Brain microvascular endothelial cell (primary cell): ENCODE data around the gene CARMIL3.

ENCODE experiments used
- DNase-seq: peaks from one replicate; pipeline ENCODE4 v3.0.0-alpha.2; 2020
- H3K27ac ChIP-seq: fragments of 250-450 bp; sonication (Bioruptor Pico); 2 replicates; pipeline ENCODE4 v1.5.1; 2020; ENCODE audit warnings: mild to moderate bottlenecking, moderate library complexity
- H3K27me3 ChIP-seq: fragments of 250-450 bp; sonication (Bioruptor Pico); replicated peaks from 2 replicates; pipeline ENCODE4 v1.5.1; 2020; ENCODE audit warnings: mild to moderate bottlenecking
- H3K36me3 ChIP-seq: fragments of 250-450 bp; sonication (Bioruptor Pico); replicated peaks from 2 replicates; pipeline ENCODE4 v1.5.1; 2020; ENCODE audit warnings: mild to moderate bottlenecking
- H3K4me3 ChIP-seq: 2 replicates; pipeline ENCODE4 v1.5.1; 2011; ENCODE audit warnings: low read depth, mild to moderate bottlenecking, control low read depth, low read length, moderate library complexity
- CTCF ChIP-seq: IDR thresholded peaks from 2 replicates; pipeline ENCODE4 v1.5.1; 2011; ENCODE audit warnings: low read depth, mild to moderate bottlenecking, moderate library complexity, low read length, control low read depth, inconsistent platforms; ENCODE audit errors: missing control alignments
- in situ Hi-C: cut with HindIII; loops from 2 replicates; pipeline ENCODE4 v1.10.0; 2017; ENCODE audit warnings: low sequenced_read_pairs, low pct_ligation_motif_present

CARMIL3 gene

GRCh38 chr14:24064856-24065255, 13.0 kb downstream of the CARMIL3 start:
- no peak overlapping the region for H3K27ac ChIP-seq
- peaks cover 2% of the 10 kb centered on the region for H3K27me3 ChIP-seq
- H3K36me3 ChIP-seq, result no peaks in the 10 kb centered on the region
- in situ Hi-C loops, result no loop called here
- TF ChIP-seq CTCF, result no peak
- H3K4me3 ChIP-seq, result no peak overlapping the region
- no peak for DNase-seq

- Histone ChIP-seq H3K27ac (no peak overlapping the region), H3K27me3 (peaks cover 6% of the 10 kb centered on the region), H3K4me3 (no peak overlapping the region), H3K36me3 (no peaks in the 10 kb centered on the region)
- no peak for TF ChIP-seq CTCF
- DNase-seq, result no peak
- in situ Hi-C loops, result no loop called here
Measured at GRCh38 chr14:24065408-24065807, 13.6 kb downstream of the CARMIL3 start.

DNA sequence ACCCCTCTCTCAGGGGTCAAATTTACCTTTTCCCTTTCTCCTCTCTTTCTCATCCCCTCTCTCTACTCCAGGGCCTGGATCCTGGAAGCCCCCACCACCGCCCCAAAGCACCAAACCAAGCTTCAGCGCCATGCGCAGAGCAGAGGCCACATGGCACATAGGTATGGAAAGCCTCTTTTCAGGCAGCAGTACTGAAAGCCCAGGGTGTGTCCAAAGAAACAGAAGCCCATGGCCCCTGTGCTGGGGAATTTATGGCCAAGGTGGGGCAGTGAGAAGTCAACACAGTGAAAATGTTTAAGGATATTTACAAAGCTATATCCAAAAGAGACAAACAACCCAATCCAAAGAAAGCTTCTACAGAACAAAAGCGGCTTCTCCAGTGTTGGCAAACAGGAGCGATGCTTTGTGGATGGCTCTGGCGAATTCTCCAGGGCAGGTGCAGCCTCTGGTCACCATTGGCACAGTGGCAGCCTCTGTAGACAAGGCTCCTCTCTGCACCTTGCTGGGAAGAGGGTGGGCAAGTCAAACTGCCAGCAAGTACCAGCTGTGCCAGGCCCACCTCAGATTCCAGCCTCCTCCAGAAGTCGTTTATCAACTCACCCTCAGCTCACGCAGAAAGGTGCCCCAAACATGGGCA, 14.8 kb downstream of the CARMIL3 start:
- Histone ChIP-seq H3K27ac (no peak overlapping the region), H3K36me3 (no peaks in the 10 kb centered on the region), H3K27me3 (peaks cover 6% of the 10 kb centered on the region), H3K4me3 (no peak overlapping the region)
- no peak for TF ChIP-seq CTCF
- DNase-seq, result no peak
- in situ Hi-C loops, result no loop called here

DNA sequence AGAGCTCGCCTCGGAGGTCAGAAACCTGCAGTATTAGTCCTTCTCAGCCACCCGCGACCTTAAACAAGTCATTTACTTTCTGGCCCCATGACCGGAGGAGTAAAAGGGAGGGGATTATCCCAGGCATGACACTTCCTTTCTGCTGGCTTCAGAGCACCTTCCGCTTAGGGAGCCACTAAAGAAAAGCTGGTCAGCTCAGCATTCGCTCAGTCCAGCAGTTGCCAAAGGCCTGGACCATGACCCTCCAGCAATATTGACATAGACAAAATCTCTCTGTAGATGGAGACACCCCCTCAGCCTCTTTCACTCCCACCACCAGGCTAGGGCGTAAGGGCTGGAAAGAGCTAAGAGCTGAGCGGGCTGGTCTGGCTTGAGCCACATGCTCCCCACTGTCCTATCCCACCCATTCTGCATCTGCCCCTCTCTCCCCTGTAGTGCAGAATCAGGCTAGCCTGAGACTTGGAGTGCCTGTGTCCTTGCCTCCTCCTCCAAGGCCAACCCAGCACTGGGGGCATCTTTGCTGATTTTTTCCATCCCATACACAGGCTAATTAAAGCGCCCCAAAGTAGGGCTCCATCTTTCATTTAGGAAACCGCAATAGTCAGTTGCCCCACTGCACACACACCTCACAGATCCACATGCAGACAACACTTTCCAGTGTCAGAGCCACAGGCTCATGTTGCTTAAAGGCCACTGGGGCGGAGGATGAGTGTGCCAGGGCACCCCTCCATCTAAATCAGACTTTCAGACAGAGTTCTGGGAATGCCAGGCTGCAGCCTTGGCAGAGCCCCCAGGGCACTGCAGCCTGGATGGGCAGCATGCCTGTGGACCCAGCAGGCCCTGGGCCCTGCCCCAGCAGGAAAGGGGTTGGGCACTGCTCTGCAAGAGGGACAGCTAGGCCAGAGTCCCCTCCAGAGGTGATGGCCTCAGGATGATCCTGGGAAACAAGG, 15.6 kb downstream of the CARMIL3 start:
- in situ Hi-C loops, result no loop called here
- Histone ChIP-seq H3K36me3 (no peaks in the 10 kb centered on the region), H3K27ac (no peak overlapping the region), H3K27me3 (peaks cover 6% of the 10 kb centered on the region), H3K4me3 (no peak overlapping the region)
- no peak for TF ChIP-seq CTCF
- DNase-seq, result no peak

- Histone ChIP-seq H3K27me3 (peaks cover 6% of the 10 kb centered on the region), H3K4me3 (no peak overlapping the region), H3K27ac (no peak overlapping the region), H3K36me3 (no peaks in the 10 kb centered on the region)
- in situ Hi-C loops, result no loop called here
- no peak for DNase-seq
- no peak for TF ChIP-seq CTCF
Measured at GRCh38 chr14:24068711-24069410, 17.1 kb downstream of the CARMIL3 start.
